GM18868 (cell line): ENCODE data around the gene INPP5E.
A peak's percentile ranks its signal among the peaks of the same experiment; 100 is the strongest.

Source experiments
- ATAC-seq: cut with Tn5 transposase; IDR thresholded peaks from one replicate; pipeline ENCODE4 v1.9.1; 2021; ENCODE audit warnings: mild to moderate bottlenecking, moderate library complexity; ENCODE audit not compliant: unreplicated experiment

The INPP5E gene

GRCh38 chr9:136439481-136440408, at the start of gene INPP5E:
Gene INPP5E (minus strand): TSS chr9:136439845. CDS start chr9:136439419, 426 bp downstream.
- ATAC-seq = peak; percentile 76

GRCh38 chr9:136488247-136489214, 48.9 kb upstream of the INPP5E start:
- no peak for ATAC-seq

GRCh38 chr9:136487672-136488071, 48.0 kb upstream of the INPP5E start:
- ATAC-seq = no peak

- ATAC-seq = no peak
These were observed 47.4 kb upstream of the INPP5E start for GRCh38 chr9:136486823-136487620.

GRCh38 chr9:136486131-136486530, 46.5 kb upstream of the INPP5E start:
- no peak for ATAC-seq

GRCh38 chr9:136485049-136486045, 45.7 kb upstream of the INPP5E start:
- no peak for ATAC-seq

- ATAC-seq = no peak
These were observed 44.8 kb upstream of the INPP5E start for GRCh38 chr9:136484153-136485048.

GRCh38 chr9:136483589-136484152, 44.0 kb upstream of the INPP5E start:
- peak; percentile 60 for ATAC-seq

GRCh38 chr9:136482793-136483588, 43.3 kb upstream of the INPP5E start, which contains the start of gene SEC16A:
Gene SEC16A (minus strand): TSS chr9:136483040. CDS start chr9:136477615, 5,425 bp downstream.
- peak; percentile 62 for ATAC-seq

GRCh38 chr9:136482046-136482792, 42.6 kb upstream of the INPP5E start:
- ATAC-seq = no peak

- no peak for ATAC-seq
These were observed 41.9 kb upstream of the INPP5E start for GRCh38 chr9:136481558-136481957.

GRCh38 chr9:136476369-136477150, 36.9 kb upstream of the INPP5E start:
- ATAC-seq = no peak

GRCh38 chr9:136474974-136475865, 35.6 kb upstream of the INPP5E start:
- ATAC-seq = no peak

GRCh38 chr9:136474021-136474640, 34.5 kb upstream of the INPP5E start:
- no peak for ATAC-seq
